Psoas muscle (tissue), 8 donors: Measurements from ENCODE around the gene GRK5. TPM values are rescaled to one million over a fixed set of nuclear protein-coding genes. Genes with fewer than 3 reads are reported as not detected.

Experiments used
- ATAC-seq, 4 donors: fragments of 200-7000 bp; cut with Tn5 transposase; one replicate each; pipeline ENCODE4 v1.9.1; 2020; ENCODE audit warnings: moderate library complexity in 3 of 4, mild to moderate bottlenecking in 2 of 4
- DNase-seq, 2 donors: peaks; one replicate each; pipeline ENCODE4 v3.0.0-alpha.2; 2020
- H3K27ac ChIP-seq: fragments of 200-600 bp; one replicate; pipeline ENCODE4 v1.8.0; 2022
- H3K27me3 ChIP-seq, 3 donors: fragments of 200-600 bp in 1 of 3; one replicate each; pipeline versions ENCODE4 v1.6.1 to v1.8.0; 2013 to 2022; ENCODE audit warnings: low read length in 2 of 3, mild to moderate bottlenecking in 2 of 3, moderate library complexity in 1 of 3; ENCODE audit not compliant: insufficient read depth in 3 of 3
- H3K36me3 ChIP-seq, 2 donors: fragments of 200-600 bp in 1 of 2; one replicate each; pipeline versions ENCODE4 v1.6.1 to v1.8.0; 2013 to 2022; ENCODE audit warnings: low read depth in 1 of 2, mild to moderate bottlenecking in 1 of 2, moderate library complexity in 1 of 2; ENCODE audit not compliant: insufficient read depth in 1 of 2
- H3K4me1 ChIP-seq: fragments of 200-600 bp; one replicate; pipeline ENCODE4 v1.8.0; 2022
- H3K4me3 ChIP-seq: fragments of 200-600 bp; one replicate; pipeline ENCODE4 v1.8.0; 2022; ENCODE audit warnings: mild to moderate bottlenecking
- H3K9me3 ChIP-seq: fragments of 200-600 bp; one replicate; pipeline ENCODE4 v1.8.0; 2022
- CTCF ChIP-seq: fragments of 200-600 bp; IDR thresholded peaks from one replicate; pipeline ENCODE4 v1.8.0; 2022; ENCODE audit warnings: antibody characterized with exemption
- WGBS, 3 donors: extraction: QIAGEN DNeasy Blood & Tissue Kit; methylation state at CpG; one replicate each; pipeline versions ENCODE4 v1.1.6 to v1.1.7; 2013; 5-methylcytosine and 5-hydroxymethylcytosine counted together
- intact Hi-C, 2 donors: fragments of 100-400 bp; cut with DNase I; formaldehyde crosslinking; loops; one replicate each; pipeline versions ENCODE4 v1.11.0 to v1.14.2; 2022
- polyA plus RNA-seq, 3 donors: library from polyadenylated mRNA; stranded (reverse); fragments of 200-250 nt; gene quantifications; one replicate each; pipeline ENCODE4 v1.2.3, GENCODE V29; 2013
- total RNA-seq, 4 donors: library from RNA; stranded (reverse); fragmentation: NEBNext Ultra II Directional in 2 of 4; extraction: Animal tissue kit (Norgen Biotek cat#: 25700) in 2 of 4; gene quantifications; one replicate each; pipeline versions ENCODE4 v1.2.1 to v1.2.4, GENCODE V29; 2021 to 2023
- donor health status: healthy with polysubstance abuse.
- donor health status: DM: no; HTN: no; CAD: no; lungs with moderate emphysema.
- donor health status: Bipolar disorder and iron deficiency.
- donor health status: healthy.
- donor health status: DM: yes; HTN: yes; CAD: no.
- donor health status: DM: no; HTN: no; CAD: no.
- donor health status: DM: no; HTN: no; CAD: no.
- donor health status: DM: yes; HTN: yes; CAD: no.

Gene GRK5
- total and polyA plus RNA-seq, 7 donors = 7.0 to 15.5 (median 8.0) TPM

DNA sequence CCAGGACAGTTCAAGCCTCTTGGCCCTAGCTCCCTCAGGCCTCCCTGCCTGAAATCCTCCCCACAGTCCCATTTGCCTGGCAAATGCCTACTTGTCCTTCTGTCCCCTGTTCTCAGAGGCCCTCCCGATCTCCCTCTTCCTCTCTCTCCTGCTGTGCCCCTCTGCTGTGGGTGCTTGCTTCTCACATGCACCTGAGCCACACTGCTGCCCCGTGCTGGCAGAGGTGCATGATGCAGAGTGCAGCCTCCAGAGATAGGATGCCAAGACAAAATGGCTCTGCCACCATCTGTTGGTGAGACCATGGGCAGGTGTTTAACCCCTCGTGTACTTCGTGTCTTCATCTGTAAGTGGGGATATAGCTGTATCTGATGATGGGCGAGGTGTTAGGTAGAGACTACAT, 176.8 kb downstream of the GRK5 start:
- WGBS, 3 donors = 83 to 91% (median 84%) methylated on average over 5 of the region's 5 CpGs
- DNase-seq (no peak), ATAC-seq (no peak)
- H3K27me3 ChIP-seq = no peaks in the 10 kb centered on the region
- no peaks in the 10 kb centered on the region for H3K4me1 ChIP-seq
- TF ChIP-seq CTCF = no peak
- intact Hi-C loops = no loop called here
- H3K9me3 ChIP-seq = no peaks in the 10 kb centered on the region
- no peak overlapping the region for H3K4me3 ChIP-seq
- no peak overlapping the region for H3K27ac ChIP-seq
- H3K36me3 ChIP-seq = peaks cover 0 to 3% of the 10 kb centered on the region in 2 donors

DNA sequence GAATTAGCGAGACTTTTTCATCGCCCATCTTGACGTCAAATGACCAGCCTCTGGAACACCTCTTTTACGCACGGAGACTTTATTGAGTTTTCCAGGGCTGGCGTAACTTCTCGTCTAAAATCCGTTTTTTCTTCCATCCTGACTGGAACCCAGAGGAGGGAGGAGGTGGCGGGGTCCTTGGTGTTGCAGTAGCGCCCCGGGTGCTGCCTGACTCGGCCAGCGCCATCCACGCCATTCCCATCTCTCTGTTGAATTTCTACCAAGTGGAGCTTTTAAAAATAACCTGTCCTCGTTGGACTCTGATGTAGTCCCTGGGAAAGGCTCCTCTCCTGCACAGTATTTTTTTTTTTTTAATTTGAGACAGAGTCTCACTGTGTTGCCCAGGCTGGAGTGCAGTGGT, 179.3 kb downstream of the GRK5 start:
- Histone ChIP-seq H3K27ac (no peak overlapping the region), H3K4me1 (no peaks in the 10 kb centered on the region), H3K36me3 (peaks cover 0 to 3% of the 10 kb centered on the region in 2 donors), H3K9me3 (no peaks in the 10 kb centered on the region), H3K27me3 (no peaks in the 10 kb centered on the region), H3K4me3 (no peak overlapping the region)
- 92% methylated on average over 15 of the region's 15 CpGs for WGBS, 3 donors
- intact Hi-C loops = no loop called here
- ATAC-seq = no peak
- DNase-seq = no peak
- no peak for TF ChIP-seq CTCF

DNA sequence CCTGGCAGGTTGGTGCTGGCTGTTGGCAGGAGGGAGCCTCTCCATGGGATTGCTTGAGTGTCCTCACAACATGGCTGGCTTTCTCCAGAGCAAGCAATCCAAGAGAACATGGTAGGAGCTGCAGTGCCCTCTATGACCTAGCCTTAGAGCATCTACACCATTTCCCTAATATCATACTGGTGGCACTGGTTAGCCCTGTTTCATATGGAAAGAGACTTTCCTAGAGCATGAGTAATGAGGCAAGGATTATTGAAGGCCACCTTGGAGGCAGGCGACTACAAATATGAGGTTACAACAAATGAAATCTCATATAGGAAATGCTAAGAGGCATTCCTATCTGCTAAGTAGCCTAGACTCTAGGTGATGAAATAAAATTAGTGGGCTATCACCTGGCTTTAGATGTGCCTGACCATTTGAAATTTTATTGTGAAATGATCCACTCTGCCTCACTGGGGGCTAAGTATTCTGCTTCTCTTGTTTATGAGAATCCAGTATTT, 181.5 kb downstream of the GRK5 start:
- DNase-seq (no peak), ATAC-seq (no peak)
- H3K4me1 ChIP-seq = no peaks in the 10 kb centered on the region
- WGBS, 3 donors = 97 to 100% (median 100%) methylated on average over 1 of the region's 1 CpG
- intact Hi-C loops = no loop called here
- no peaks in the 10 kb centered on the region for H3K9me3 ChIP-seq
- no peaks in the 10 kb centered on the region for H3K27me3 ChIP-seq
- no peak for TF ChIP-seq CTCF
- peaks cover 0 to 3% of the 10 kb centered on the region in 2 donors for H3K36me3 ChIP-seq
- H3K4me3 ChIP-seq = no peak overlapping the region
- no peak overlapping the region for H3K27ac ChIP-seq

DNA sequence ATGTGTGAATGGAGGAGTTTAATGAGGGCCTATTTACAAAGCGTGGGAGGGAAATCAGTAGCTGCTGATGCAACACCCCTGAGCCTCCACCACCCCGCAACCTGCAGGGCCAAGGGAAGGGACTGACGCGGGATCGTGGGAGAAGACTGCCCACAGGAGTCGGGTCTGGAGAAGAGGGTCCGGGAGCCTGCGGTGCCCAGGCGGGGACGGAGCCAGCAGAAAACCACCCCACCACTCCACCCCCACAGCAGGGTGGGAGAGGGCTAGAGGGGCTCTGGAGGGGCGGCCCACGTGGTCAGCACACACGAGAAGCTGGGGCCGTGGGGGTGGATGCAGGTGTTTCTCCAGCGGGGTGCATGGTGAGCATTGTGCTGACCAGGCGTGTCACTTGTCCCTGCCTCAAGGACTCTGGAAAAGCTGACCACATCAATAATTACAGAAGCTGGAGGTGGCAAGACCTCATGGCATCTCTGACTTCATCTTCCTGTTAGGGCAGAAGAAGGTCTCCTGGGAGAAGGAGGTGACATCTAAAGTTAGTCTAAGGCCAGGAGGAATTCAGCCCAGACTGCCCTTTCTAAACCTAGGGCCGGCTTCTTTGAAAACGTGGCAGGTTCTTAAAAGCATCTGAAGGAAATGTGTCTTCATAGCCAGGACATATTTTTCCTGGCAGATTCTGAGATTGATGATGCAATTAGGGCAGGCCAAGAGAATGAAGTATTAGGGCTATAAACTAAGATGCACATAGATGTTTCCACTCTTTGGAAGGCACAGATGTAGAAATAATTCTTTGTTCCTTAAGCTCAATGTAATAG, 184.3 kb downstream of the GRK5 start:
- H3K36me3 ChIP-seq = no peaks in the 10 kb centered on the region
- no peak overlapping the region for H3K4me3 ChIP-seq
- H3K27me3 ChIP-seq = no peaks in the 10 kb centered on the region
- intact Hi-C loops = no loop called here
- peaks cover 6% of the 10 kb centered on the region for H3K4me1 ChIP-seq
- no peak overlapping the region for H3K27ac ChIP-seq
- TF ChIP-seq CTCF = no peak
- DNase-seq = no peak
- 76 to 83% (median 79%) methylated on average over 18 of the region's 18 CpGs for WGBS, 3 donors
- no peak for ATAC-seq
- H3K9me3 ChIP-seq = no peaks in the 10 kb centered on the region
